ENCODE data around the gene AP5B1. TPM values are rescaled to one million over a fixed set of nuclear protein-coding genes. Genes with fewer than 3 reads are reported as not detected.

AP5B1 gene
- total RNA-seq, 1 donor from 2014 or later = 19.3 TPM

DNA sequence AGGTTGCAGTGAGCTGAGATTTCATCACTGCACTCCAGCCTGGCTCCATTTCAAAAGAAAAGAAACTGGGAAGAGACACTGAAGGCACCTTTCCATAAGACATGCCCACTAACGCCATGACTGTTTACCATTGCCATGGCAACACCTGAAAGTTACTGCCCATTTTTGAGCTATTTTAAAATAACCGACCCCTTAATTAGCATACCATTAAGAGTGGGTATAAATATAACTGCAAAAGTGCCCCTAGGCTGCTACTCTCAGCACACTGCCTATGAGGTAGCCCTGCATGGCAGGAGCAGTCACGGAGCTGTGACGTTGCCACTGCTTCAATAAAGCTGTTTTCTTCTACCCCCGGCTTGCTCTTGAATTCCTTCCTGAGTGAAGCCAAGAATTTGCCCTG, 50.3 kb downstream of the AP5B1 start:
- peaks cover 19% of the 10 kb centered on the region for H3K27me3 Mint-ChIP-seq
- no peaks in the 10 kb centered on the region for H3K4me1 Mint-ChIP-seq (ENCODE audit: low read depth)
- no peak overlapping the region for H3K27ac Mint-ChIP-seq
- peaks cover 6% of the 10 kb centered on the region for H3K9me3 Mint-ChIP-seq (ENCODE audit: low read depth)
- TF ChIP-seq, protein P1, sequence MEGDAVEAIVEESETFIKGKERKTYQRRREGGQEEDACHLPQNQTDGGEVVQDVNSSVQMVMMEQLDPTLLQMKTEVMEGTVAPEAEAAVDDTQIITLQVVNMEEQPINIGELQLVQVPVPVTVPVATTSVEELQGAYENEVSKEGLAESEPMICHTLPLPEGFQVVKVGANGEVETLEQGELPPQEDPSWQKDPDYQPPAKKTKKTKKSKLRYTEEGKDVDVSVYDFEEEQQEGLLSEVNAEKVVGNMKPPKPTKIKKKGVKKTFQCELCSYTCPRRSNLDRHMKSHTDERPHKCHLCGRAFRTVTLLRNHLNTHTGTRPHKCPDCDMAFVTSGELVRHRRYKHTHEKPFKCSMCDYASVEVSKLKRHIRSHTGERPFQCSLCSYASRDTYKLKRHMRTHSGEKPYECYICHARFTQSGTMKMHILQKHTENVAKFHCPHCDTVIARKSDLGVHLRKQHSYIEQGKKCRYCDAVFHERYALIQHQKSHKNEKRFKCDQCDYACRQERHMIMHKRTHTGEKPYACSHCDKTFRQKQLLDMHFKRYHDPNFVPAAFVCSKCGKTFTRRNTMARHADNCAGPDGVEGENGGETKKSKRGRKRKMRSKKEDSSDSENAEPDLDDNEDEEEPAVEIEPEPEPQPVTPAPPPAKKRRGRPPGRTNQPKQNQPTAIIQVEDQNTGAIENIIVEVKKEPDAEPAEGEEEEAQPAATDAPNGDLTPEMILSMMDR (IDR thresholded peaks at IDR 0.05; ENCODE audit: unreplicated experiment) = no peak
- no peak overlapping the region for H3K4me3 Mint-ChIP-seq (ENCODE audit: low read depth)
- no peak for DNase-seq (ENCODE audit: low spot score, unreplicated experiment)
- peaks cover 2% of the 10 kb centered on the region for H3K36me3 Mint-ChIP-seq (ENCODE audit: insufficient read depth)

DNA sequence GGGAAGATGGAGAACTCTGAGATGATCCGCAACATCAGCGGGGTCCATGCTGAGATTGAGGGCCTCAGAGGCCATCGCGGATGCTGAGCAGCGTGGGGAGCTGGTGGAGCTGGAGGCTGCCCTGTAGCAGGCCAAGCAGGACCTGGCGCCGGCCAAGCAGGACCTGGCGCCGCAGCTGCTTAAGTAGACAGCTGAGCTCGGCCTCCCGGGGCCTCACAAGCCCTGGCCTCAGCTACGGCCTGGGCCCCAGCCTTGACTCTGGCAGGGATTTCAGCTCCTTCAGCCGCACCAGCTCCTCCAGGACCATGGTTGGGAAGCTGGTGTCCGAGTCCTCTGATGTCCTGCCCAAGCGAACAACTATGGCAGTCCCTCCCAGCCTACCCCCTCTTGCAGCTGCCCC, 52.9 kb downstream of the AP5B1 start:
- DNase-seq (ENCODE audit: low spot score, unreplicated experiment) = no peak
- H3K27ac Mint-ChIP-seq = no peak overlapping the region
- H3K36me3 Mint-ChIP-seq (ENCODE audit: insufficient read depth) = peaks cover 2% of the 10 kb centered on the region
- peaks cover 4% of the 10 kb centered on the region for H3K9me3 Mint-ChIP-seq (ENCODE audit: low read depth)
- no peak overlapping the region for H3K4me3 Mint-ChIP-seq (ENCODE audit: low read depth)
- H3K27me3 Mint-ChIP-seq = peaks cover 14% of the 10 kb centered on the region
- TF ChIP-seq, protein P1 (IDR thresholded peaks at IDR 0.05; ENCODE audit: unreplicated experiment) = no peak
- no peaks in the 10 kb centered on the region for H3K4me1 Mint-ChIP-seq (ENCODE audit: low read depth)

DNA sequence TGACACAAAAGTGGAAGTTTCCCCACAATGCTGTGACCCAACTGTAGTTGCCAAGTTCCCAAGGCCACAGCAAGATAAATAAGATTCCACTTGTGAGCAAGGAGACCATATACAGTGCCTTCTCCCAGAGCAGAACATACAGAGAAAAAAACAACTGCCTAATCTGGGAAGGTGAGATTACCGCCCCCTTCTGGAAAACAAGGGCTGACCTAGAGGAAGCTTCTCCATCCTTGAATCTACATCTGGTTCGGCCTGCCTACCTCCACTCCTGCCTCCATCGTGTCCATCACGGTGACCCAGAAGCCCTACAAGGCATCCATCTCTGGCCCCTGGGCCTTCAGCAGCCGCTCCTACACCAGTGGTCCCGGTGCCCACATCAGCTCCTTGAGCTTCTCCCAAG, 54.1 kb downstream of the AP5B1 start:
- no peaks in the 10 kb centered on the region for H3K36me3 Mint-ChIP-seq (ENCODE audit: insufficient read depth)
- peaks cover 9% of the 10 kb centered on the region for H3K27me3 Mint-ChIP-seq
- no peaks in the 10 kb centered on the region for H3K4me1 Mint-ChIP-seq (ENCODE audit: low read depth)
- H3K9me3 Mint-ChIP-seq (ENCODE audit: low read depth) = peaks cover under 1% of the 10 kb centered on the region
- TF ChIP-seq, protein P1 (IDR thresholded peaks at IDR 0.05; ENCODE audit: unreplicated experiment) = no peak
- no peak for DNase-seq (ENCODE audit: low spot score, unreplicated experiment)
- H3K27ac Mint-ChIP-seq = no peak overlapping the region
- no peak overlapping the region for H3K4me3 Mint-ChIP-seq (ENCODE audit: low read depth)

Other genes starting within 250 kb of the AP5B1 start
- gene LTBP3, start 222.6 kb downstream of the AP5B1 start, total RNA-seq = 55.3 and 57.7 TPM in 2 replicates
- gene ZNRD2, start 210.5 kb downstream of the AP5B1 start, total RNA-seq = 25.3 and 25.9 TPM in 2 replicates
- 62.5 and 65.0 TPM in 2 replicates for gene FAM89B, start 208.4 kb downstream of the AP5B1 start, total RNA-seq
- 13.0 and 15.2 TPM in 2 replicates for gene EHBP1L1, start 204.9 kb downstream of the AP5B1 start, total RNA-seq
- gene KCNK7, start 185.2 kb downstream of the AP5B1 start, total RNA-seq = 0.95 and 1.7 TPM in 2 replicates
- 61.4 and 63.8 TPM in 2 replicates for gene MAP3K11, start 166.8 kb downstream of the AP5B1 start, total RNA-seq
- gene PCNX3, start 165.2 kb downstream of the AP5B1 start, total RNA-seq = 59.5 and 66.0 TPM in 2 replicates
- gene SIPA1, start 142.9 kb downstream of the AP5B1 start, total RNA-seq = 19.5 and 20.2 TPM in 2 replicates
- 54.2 and 54.5 TPM in 2 replicates for gene RELA, start 118.1 kb downstream of the AP5B1 start, total RNA-seq
- 65.8 and 73.1 TPM in 2 replicates for gene KAT5, start 68.7 kb downstream of the AP5B1 start, total RNA-seq
- gene RNASEH2C, start 60.2 kb downstream of the AP5B1 start, total RNA-seq = 38.5 and 44.0 TPM in 2 replicates
- 12.4 and 12.7 TPM in 2 replicates for gene OVOL1, start 6.1 kb upstream of the AP5B1 start, total RNA-seq
- gene SNX32, start 53.0 kb upstream of the AP5B1 start, total RNA-seq = 3.6 and 4.6 TPM in 2 replicates
- 864 and 890 TPM in 2 replicates for gene CFL1, start 77.2 kb upstream of the AP5B1 start, total RNA-seq
- 55.5 and 60.5 TPM in 2 replicates for gene MUS81, start 79.5 kb upstream of the AP5B1 start, total RNA-seq
- 84.9 and 90.5 TPM in 2 replicates for gene EFEMP2, start 91.8 kb upstream of the AP5B1 start, total RNA-seq
- gene CTSW, start 98.9 kb upstream of the AP5B1 start, total RNA-seq = not detected in 2 replicates
- gene FIBP, start 107.5 kb upstream of the AP5B1 start, total RNA-seq = 67.7 and 77.8 TPM in 2 replicates
- gene CCDC85B, start 109.7 kb upstream of the AP5B1 start, total RNA-seq = 7.4 and 7.9 TPM in 2 replicates
- 1.7 and 2.6 TPM in 2 replicates for gene FOSL1, start 119.4 kb upstream of the AP5B1 start, total RNA-seq
- gene C11orf68, start 138.1 kb upstream of the AP5B1 start, total RNA-seq = 23.9 and 28.6 TPM in 2 replicates
- 61.5 and 65.8 TPM in 2 replicates for gene DRAP1, start 138.4 kb upstream of the AP5B1 start, total RNA-seq
- gene TSGA10IP, start 164.5 kb upstream of the AP5B1 start, total RNA-seq = not detected in 2 replicates
- 51.2 and 53.1 TPM in 2 replicates for gene SART1, start 180.8 kb upstream of the AP5B1 start, total RNA-seq
- gene EIF1AD, start 221.2 kb upstream of the AP5B1 start, total RNA-seq = 40.1 and 42.6 TPM in 2 replicates
- 200 and 222 TPM in 2 replicates for gene BANF1, start 221.5 kb upstream of the AP5B1 start, total RNA-seq
- gene CST6, start 231.0 kb upstream of the AP5B1 start, total RNA-seq = not detected in 2 replicates
- not detected in 2 replicates for gene CATSPER1, start 245.5 kb upstream of the AP5B1 start, total RNA-seq